K562 (cell line): ENCODE data around the gene MALRD1. TPM values are rescaled to one million over a fixed set of nuclear protein-coding genes. Genes with fewer than 3 reads are reported as not detected.

Experiments used
- ATAC-seq: fragments of 200-7000 bp; cut with Tn5 transposase; 3 replicates; pipeline ENCODE4 v1.9.1; 2020; ENCODE audit warnings: moderate library complexity
- BruUV-seq: library from RNA; stranded (reverse); fragments of 400-500 nt; replicated peaks from 2 replicates; lab custom pipeline; 2021; lab: Mats Ljungman, UMichigan
- CTCF ChIA-PET: fragments of 300-600 bp; formaldehyde crosslinking; extraction: SDS; loops from one replicate; lab custom pipeline; 2021; ENCODE audit warnings: low intra/inter-chr PET ratio; lab: Yijun Ruan, JAX
- POLR2A ChIA-PET: fragments of 300-600, 350-650 bp; sonication (Branson Sonifier 250); formaldehyde crosslinking; extraction: SDS; loops from one replicate; lab custom pipeline; 2021; ENCODE audit warnings: antibody characterized with exemption, inconsistent platforms; lab: Yijun Ruan, JAX
- DNase-seq, 4 experiments: peaks; one replicate each; pipeline versions ENCODE4 v3.0.0 to v3.0.0-alpha.2; 2011 to 2018; ENCODE audit warnings: low spot score in 3 of 4, mixed read lengths in 3 of 4; ENCODE audit errors: extremely low read depth in 1 of 4
- FAIRE-seq: peaks from 2 replicates; lab custom pipeline; 2011; peaks lifted over from hg19 to GRCh38; lab: Jason Lieb, UNC
- H2AFZ ChIP-seq: 2 replicates; pipeline ENCODE4 v1.6.0; 2011; ENCODE audit warnings: low read depth, low read length, control low read depth, inconsistent platforms
- H3K27ac ChIP-seq: fragments of 200-600 bp; 3 replicates; pipeline ENCODE4 v1.8.0; 2011; ENCODE audit warnings: low read depth, mild to moderate bottlenecking, control low read depth, inconsistent platforms, low read length, moderate library complexity, mixed read lengths; ENCODE audit errors: extremely low read depth
- H3K27me3 ChIP-seq, 2 experiments: fragments of 300-600 bp in 1 of 2; 2 replicates in 1 of 2; 3 replicates in 1 of 2; pipeline versions ENCODE4 v1.6.0 to v1.8.0; 2011; ENCODE audit warnings: inconsistent platforms in 2 of 2, low read length in 2 of 2, mild to moderate bottlenecking in 1 of 2, mixed read lengths in 1 of 2, moderate library complexity in 1 of 2; ENCODE audit not compliant: control insufficient read depth in 2 of 2, insufficient read depth in 2 of 2
- H3K36me3 ChIP-seq: fragments of 300-600 bp; 3 replicates; pipeline ENCODE4 v1.8.0; 2011; ENCODE audit warnings: mild to moderate bottlenecking, low read length, inconsistent platforms; ENCODE audit not compliant: control insufficient read depth, insufficient read depth
- H3K4me1 ChIP-seq, 2 experiments: fragments of 200-600 bp in 1 of 2; replicated peaks in 1 of 2; 2 replicates in 1 of 2; 3 replicates in 1 of 2; pipeline versions ENCODE4 v1.5.1 to v1.8.0; 2011; ENCODE audit warnings: inconsistent platforms in 2 of 2, low read length in 2 of 2, mild to moderate bottlenecking in 1 of 2, mixed read lengths in 1 of 2, moderate library complexity in 1 of 2; ENCODE audit not compliant: control insufficient read depth in 2 of 2, insufficient read depth in 2 of 2
- H3K4me2 ChIP-seq: 2 replicates; pipeline ENCODE4 v1.6.1; 2011; ENCODE audit warnings: low read length, control low read depth, inconsistent platforms, mixed read lengths; ENCODE audit not compliant: insufficient read depth
- H3K4me3 ChIP-seq: fragments of 200-600 bp; sonication (generic), shearing (Covaris generic); 2 replicates; pipeline ENCODE4 v1.5.1; 2016; ENCODE audit warnings: control low read depth, inconsistent platforms
- H3K79me2 ChIP-seq: fragments of 200-600 bp; 3 replicates; pipeline ENCODE4 v1.8.0; 2011; ENCODE audit warnings: low read length, inconsistent platforms; ENCODE audit not compliant: control insufficient read depth, insufficient read depth
- H3K9ac ChIP-seq, 2 experiments: 2 replicates each; pipeline versions ENCODE4 v1.6.0 to v1.6.1; 2011; ENCODE audit warnings: low read depth in 2 of 2, low read length in 2 of 2, control low read depth in 1 of 2, inconsistent platforms in 1 of 2, mild to moderate bottlenecking in 1 of 2, mixed read lengths in 1 of 2; ENCODE audit not compliant: insufficient read depth in 1 of 2
- H3K9me1 ChIP-seq: one replicate; pipeline ENCODE4 v1.6.0; 2011; ENCODE audit warnings: inconsistent platforms, mild to moderate bottlenecking, low read length, moderate library complexity; ENCODE audit not compliant: control insufficient read depth, insufficient read depth
- H3K9me3 ChIP-seq: replicated peaks from 2 replicates; pipeline ENCODE4 v1.5.1; 2011; ENCODE audit warnings: low read depth, low read length, inconsistent platforms; ENCODE audit not compliant: control insufficient read depth, insufficient read depth
- H4K20me1 ChIP-seq: replicated peaks from 2 replicates; pipeline ENCODE4 v1.6.1; 2011; ENCODE audit warnings: low read length, inconsistent platforms, mixed read lengths; ENCODE audit not compliant: control insufficient read depth, insufficient read depth
- CCAR2 ChIP-seq: fragments of 200-400 bp; formaldehyde crosslinking; IDR thresholded peaks from 2 replicates; pipeline ENCODE4 v1.6.1; 2017; ENCODE audit warnings: mild to moderate bottlenecking, low read depth, low read length
- CHCHD3 ChIP-seq: fragments of 250-450 bp; sonication (Bioruptor Pico); IDR thresholded peaks from 2 replicates; pipeline ENCODE4 v2.1.2; 2022; ENCODE audit warnings: mild to moderate bottlenecking
- NFATC3 ChIP-seq: fragments of 450-650 bp; IDR thresholded peaks from 2 replicates; pipeline ENCODE4 v1.6.1; 2017; ENCODE audit warnings: mild to moderate bottlenecking
- PHTF2 ChIP-seq: fragments of 250-450 bp; sonication (Bioruptor Pico); IDR thresholded peaks from 2 replicates; pipeline ENCODE4 v1.5.0; 2021; ENCODE audit warnings: mild to moderate bottlenecking
- PYGO2 ChIP-seq: fragments of 450-650 bp; IDR thresholded peaks from 2 replicates; pipeline ENCODE4 v1.6.1; 2016; ENCODE audit warnings: mild to moderate bottlenecking, missing genetic modification characterization, moderate library complexity, missing compliant biosample characterization
- STAT5B ChIP-seq: fragments of 250-450 bp; sonication (Bioruptor Pico); IDR thresholded peaks from 2 replicates; pipeline ENCODE4 v1.8.0; 2021; ENCODE audit warnings: mild to moderate bottlenecking, inconsistent platforms
- TAF1 ChIP-seq: IDR thresholded peaks from 2 replicates; pipeline ENCODE4 v1.6.1; 2011; ENCODE audit warnings: mild to moderate bottlenecking, low read length, moderate library complexity; ENCODE audit not compliant: insufficient read depth, control insufficient read depth, severe bottlenecking; ENCODE audit errors: extremely low read depth
- U2AF2 ChIP-seq: fragments of 200-400 bp; formaldehyde crosslinking; optimal IDR thresholded peaks from 2 replicates; pipeline ENCODE3; 2017; ENCODE audit warnings: low read depth, mild to moderate bottlenecking, low read length
- ZNF239 ChIP-seq: fragments of 250-450 bp; sonication (Bioruptor Pico); IDR thresholded peaks from 2 replicates; pipeline ENCODE4 v1.4.0; 2020; ENCODE audit warnings: mild to moderate bottlenecking
- WGBS: fragments of 100-300 bp; shearing (Covaris generic); methylation state at CpG from one replicate; pipeline ENCODE4 v1.1.6; 2016; ENCODE audit warnings: low coverage, mixed read lengths; ENCODE audit not compliant: insufficient coverage; ENCODE audit errors: missing lambda C conversion rate; 5-methylcytosine and 5-hydroxymethylcytosine counted together
- in situ Hi-C: fragments of 300-500 bp; cut with MboI; formaldehyde crosslinking; loops from 4 replicates; pipeline ENCODE4 v1.15.0; 2018; ENCODE audit warnings: inconsistent platforms, mixed read lengths
- intact Hi-C: fragments of 100-400 bp; cut with micrococcal nuclease; formaldehyde crosslinking; loops from 2 replicates; pipeline ENCODE4 v1.14.2; 2022
- polyA plus RNA-seq, 8 experiments: library from polyadenylated mRNA; depleted of rRNA in 4 of 8; stranded (reverse) in 5 of 8; unstranded in 3 of 8; fragments of >200 nt; fragmentation: Nextera tagmentation in 2 of 8; fragmentation: Illumina TruSeq in 1 of 8; extraction: Ambion mirVana in 2 of 8; extraction: Trizol in 1 of 8; gene quantifications; 2 replicates each; pipeline versions ENCODE4 v1.2.1 to v1.2.3, GENCODE V29; 2011 to 2014; ENCODE audit warnings: inconsistent platforms in 1 of 8, missing spikeins in 1 of 8
- total RNA-seq, 7 experiments: library from RNA; depleted of rRNA in 6 of 7; stranded (reverse); fragments of >200 nt in 6 of 7; fragmentation: Illumina TruSeq in 2 of 7; extraction: Trizol in 2 of 7; gene quantifications; 2 replicates each; pipeline versions ENCODE4 v1.2.1 to v1.2.3, GENCODE V29; 2011 to 2021; ENCODE audit warnings: low replicate concordance in 1 of 7
- TF ChIP-seq, protein P1 (sequence below): sonication (generic); formaldehyde crosslinking; IDR thresholded peaks from 2 replicates; pipeline ENCODE4 v1.8.1; 2022; ENCODE audit warnings: missing genetic modification reagents
- TF ChIP-seq, protein P2 (sequence below): fragments of 450-650 bp; IDR thresholded peaks from 2 replicates; pipeline ENCODE4 v1.7.0; 2016; ENCODE audit warnings: borderline replicate concordance

MALRD1 gene
- total and polyA plus RNA-seq, 9 of the 15 experiments (the other 6 are each of a cell fraction or from before 2014, with no cell fraction given) = not detected

DNA sequence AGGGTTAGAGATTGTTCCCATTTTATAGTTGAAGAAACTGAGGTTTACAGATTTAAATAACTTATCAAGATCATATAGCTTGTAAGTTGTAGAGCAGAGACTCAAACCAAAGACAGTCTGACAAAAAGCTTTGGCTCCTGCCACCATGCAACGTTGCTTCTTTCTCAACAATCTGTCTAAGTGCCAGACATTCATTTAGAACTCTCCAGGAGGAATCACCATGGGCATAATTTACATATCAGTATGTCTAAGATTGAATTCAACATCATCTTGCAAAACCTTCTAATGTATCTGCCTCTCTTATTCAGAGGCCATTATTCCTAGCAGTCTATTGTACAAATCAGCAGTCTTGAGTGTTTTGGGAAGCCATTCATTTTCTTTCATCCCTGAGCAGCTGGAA, 604.1 kb downstream of the MALRD1 start (continued):
- TF ChIP-seq, protein P1, sequence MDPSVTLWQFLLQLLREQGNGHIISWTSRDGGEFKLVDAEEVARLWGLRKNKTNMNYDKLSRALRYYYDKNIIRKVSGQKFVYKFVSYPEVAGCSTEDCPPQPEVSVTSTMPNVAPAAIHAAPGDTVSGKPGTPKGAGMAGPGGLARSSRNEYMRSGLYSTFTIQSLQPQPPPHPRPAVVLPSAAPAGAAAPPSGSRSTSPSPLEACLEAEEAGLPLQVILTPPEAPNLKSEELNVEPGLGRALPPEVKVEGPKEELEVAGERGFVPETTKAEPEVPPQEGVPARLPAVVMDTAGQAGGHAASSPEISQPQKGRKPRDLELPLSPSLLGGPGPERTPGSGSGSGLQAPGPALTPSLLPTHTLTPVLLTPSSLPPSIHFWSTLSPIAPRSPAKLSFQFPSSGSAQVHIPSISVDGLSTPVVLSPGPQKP = no peak
- TF ChIP-seq CHCHD3 (CRISPR knock-in tag) = no peak

DNA sequence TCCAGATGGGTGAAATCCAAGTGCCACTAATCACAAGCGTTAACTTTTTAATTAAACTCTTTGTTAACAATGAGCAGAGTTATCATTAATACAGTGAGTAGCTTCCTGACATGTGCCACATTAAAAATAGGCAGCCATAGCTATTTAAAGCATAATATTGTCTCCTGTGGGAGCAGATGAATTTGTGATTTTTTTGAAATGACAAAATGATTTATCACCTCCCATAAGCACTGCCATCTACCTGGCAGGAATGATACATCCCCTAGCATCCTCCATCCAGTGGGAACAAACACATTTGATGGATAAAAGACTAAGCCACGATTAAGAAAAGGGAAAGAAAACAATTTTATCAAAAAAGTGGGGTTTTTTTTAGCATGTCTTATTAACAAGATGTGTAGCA, 605.3 kb downstream of the MALRD1 start:
- Histone ChIP-seq H3K27ac (no peak overlapping the region), H3K9me1 (no peaks in the 10 kb centered on the region), H3K27me3 (no peaks in the 10 kb centered on the region), H3K4me3 (no peak overlapping the region), H4K20me1 (no peaks in the 10 kb centered on the region), H3K79me2 (no peaks in the 10 kb centered on the region), H3K36me3 (no peaks in the 10 kb centered on the region), H3K9me3 (no peaks in the 10 kb centered on the region), H3K4me2 (no peak overlapping the region), H2AFZ (no peak overlapping the region)
- FAIRE-seq = no peak
- 0% methylated on average over 2 of the region's 2 CpGs for WGBS
- POLR2A ChIA-PET = no interaction called here
- BruUV-seq = no TSS peak
- ATAC-seq = no peak
- no peak for DNase-seq
- TF ChIP-seq PHTF2 (CRISPR knock-in tag) (no peak), ZNF239 (no peak), CCAR2 (no peak), PYGO2 (no peak), NFATC3 (no peak), U2AF2 (no peak), STAT5B (CRISPR knock-in tag) (no peak), TAF1 (no peak)
- TF ChIP-seq, protein P2, sequence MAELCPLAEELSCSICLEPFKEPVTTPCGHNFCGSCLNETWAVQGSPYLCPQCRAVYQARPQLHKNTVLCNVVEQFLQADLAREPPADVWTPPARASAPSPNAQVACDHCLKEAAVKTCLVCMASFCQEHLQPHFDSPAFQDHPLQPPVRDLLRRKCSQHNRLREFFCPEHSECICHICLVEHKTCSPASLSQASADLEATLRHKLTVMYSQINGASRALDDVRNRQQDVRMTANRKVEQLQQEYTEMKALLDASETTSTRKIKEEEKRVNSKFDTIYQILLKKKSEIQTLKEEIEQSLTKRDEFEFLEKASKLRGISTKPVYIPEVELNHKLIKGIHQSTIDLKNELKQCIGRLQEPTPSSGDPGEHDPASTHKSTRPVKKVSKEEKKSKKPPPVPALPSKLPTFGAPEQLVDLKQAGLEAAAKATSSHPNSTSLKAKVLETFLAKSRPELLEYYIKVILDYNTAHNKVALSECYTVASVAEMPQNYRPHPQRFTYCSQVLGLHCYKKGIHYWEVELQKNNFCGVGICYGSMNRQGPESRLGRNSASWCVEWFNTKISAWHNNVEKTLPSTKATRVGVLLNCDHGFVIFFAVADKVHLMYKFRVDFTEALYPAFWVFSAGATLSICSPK = no peak
- TF ChIP-seq, all 486 proteins: peak for 0
- in situ Hi-C loops (no loop called here), intact Hi-C loops (no loop called here)
- CTCF ChIA-PET = no interaction called here
- Histone ChIP-seq H3K9ac (no peak overlapping the region), H3K4me1 (no peaks in the 10 kb centered on the region)
